ENCODE data around the gene KCNQ1.

DNA sequence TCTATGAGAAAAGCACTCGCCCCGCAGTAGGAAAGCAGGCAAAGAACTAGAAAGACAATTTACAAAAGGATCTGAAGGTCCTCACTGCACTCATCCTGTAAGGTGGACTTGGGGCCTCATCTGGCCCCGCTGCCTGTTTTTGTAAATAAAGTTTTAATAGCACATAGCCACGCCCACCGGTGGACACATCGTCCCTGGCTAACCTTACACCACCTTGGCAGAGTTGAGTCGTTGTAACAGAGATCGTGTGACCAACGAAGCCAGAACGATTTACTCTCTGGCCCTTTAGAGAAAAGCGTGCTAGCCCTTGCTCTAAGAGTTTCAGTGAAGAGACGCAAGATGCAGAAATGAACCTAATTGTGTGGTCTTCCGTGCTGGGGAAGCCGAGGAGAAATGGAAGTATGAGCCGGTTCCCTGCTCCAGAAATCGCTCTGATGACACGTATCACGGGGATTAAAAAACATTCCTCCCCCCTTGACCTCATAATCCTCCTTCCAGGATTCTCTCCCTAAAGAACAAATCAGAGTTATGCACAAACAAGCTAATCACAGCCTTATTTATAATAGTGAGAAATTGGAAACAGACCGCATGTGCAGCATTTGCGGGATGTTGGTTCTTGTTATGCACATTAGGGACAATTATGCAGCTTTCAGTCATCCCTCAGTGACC, 360.7 kb downstream of the KCNQ1 start:
- TF ChIP-seq, protein P1, sequence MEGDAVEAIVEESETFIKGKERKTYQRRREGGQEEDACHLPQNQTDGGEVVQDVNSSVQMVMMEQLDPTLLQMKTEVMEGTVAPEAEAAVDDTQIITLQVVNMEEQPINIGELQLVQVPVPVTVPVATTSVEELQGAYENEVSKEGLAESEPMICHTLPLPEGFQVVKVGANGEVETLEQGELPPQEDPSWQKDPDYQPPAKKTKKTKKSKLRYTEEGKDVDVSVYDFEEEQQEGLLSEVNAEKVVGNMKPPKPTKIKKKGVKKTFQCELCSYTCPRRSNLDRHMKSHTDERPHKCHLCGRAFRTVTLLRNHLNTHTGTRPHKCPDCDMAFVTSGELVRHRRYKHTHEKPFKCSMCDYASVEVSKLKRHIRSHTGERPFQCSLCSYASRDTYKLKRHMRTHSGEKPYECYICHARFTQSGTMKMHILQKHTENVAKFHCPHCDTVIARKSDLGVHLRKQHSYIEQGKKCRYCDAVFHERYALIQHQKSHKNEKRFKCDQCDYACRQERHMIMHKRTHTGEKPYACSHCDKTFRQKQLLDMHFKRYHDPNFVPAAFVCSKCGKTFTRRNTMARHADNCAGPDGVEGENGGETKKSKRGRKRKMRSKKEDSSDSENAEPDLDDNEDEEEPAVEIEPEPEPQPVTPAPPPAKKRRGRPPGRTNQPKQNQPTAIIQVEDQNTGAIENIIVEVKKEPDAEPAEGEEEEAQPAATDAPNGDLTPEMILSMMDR (IDR thresholded peaks at IDR 0.05): no peak
- no peak for TF ChIP-seq POLR2A (IDR thresholded peaks at IDR 0.05)

Data from adrenal gland (tissue), 5 donors.